HFFc6 (cell line): ENCODE measurements around the gene ABCB8. TPM values are rescaled to one million over a fixed set of nuclear protein-coding genes. Genes with fewer than 3 reads are reported as not detected.

Experiments used
- DNase-seq: peaks from one replicate; pipeline ENCODE4 v3.0.0-alpha.2; 2018
- H3K27ac Mint-ChIP-seq: 2 replicates; pipeline ENCODE4 v1.8.0; 2020; ENCODE audit warnings: mild to moderate bottlenecking, mixed read lengths
- H3K27me3 Mint-ChIP-seq: 2 replicates; pipeline ENCODE4 v1.8.0; 2021; ENCODE audit warnings: mild to moderate bottlenecking, moderate library complexity, mixed read lengths; ENCODE audit not compliant: insufficient read depth
- H3K36me3 Mint-ChIP-seq: 2 replicates; pipeline ENCODE4 v1.8.0; 2021; ENCODE audit warnings: low read depth, mixed read lengths
- H3K4me1 Mint-ChIP-seq: 2 replicates; pipeline ENCODE4 v1.8.0; 2020; ENCODE audit warnings: low read depth, mixed read lengths
- H3K4me3 Mint-ChIP-seq: 2 replicates; pipeline ENCODE4 v1.8.0; 2020; ENCODE audit warnings: mild to moderate bottlenecking, moderate library complexity, mixed read lengths
- H3K9me3 Mint-ChIP-seq: 2 replicates; pipeline ENCODE4 v1.8.0; 2020; ENCODE audit warnings: mild to moderate bottlenecking, mixed read lengths
- total RNA-seq, 6 experiments: library from RNA; stranded (reverse); fragmentation: NEBNext Ultra II Directional; extraction: Animal tissue kit (Norgen Biotek cat#: 25700); gene quantifications; 2 replicates in 1 of 6; 3 replicates in 5 of 6; pipeline ENCODE4 v1.2.3, GENCODE V29; 2021
- TF ChIP-seq, protein P1 (sequence below): fragments of 200-600 bp; sonication (generic); IDR thresholded peaks from 2 replicates; pipeline ENCODE4 v1.5.0; 2021; ENCODE audit warnings: antibody characterized with exemption, mild to moderate bottlenecking

The ABCB8 gene
- total RNA-seq, 6 experiments from 2014 or later = 31.9 to 36.3 (median 33.2) TPM

DNA sequence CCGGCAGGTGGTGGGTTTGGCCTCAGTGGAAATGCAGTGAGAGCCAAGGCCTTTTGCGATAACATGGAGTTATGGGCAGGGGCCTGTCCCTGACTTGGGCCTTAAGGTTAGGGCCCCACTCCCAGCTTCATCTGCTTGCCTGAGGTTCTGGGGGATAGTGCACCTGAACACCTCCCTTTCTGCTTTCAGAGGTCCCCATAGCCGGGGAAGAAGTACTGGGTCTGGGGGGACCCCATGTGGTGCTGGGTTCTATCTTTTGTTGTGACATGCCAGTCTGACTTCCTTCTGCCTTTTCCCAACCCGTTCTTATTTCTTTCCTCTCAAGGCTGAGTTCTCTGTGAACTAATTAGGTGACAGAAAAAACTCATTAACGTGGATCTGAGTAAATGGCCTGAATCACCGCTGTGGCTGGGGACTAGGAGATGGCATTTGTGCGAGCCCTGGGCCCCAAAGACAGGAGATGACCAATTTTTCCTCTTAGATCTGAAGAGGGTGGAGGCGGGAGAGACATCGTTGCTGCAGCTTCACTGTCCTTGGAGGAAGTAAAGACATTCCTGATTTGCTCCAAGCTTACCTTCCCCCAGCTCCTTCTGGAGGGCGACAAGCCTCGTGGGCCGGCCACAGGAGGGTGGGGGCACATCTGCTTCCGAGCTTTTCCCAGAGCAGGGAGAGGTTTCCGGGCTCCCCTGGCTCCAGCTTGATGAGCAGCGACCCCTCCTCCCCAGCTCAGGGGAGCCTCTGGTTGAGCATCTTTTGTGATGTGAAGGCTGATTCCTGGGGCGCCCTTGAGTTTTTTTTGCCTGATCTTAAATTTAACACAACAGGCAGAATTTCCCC is 60.0 kb downstream of the ABCB8 start:
- Mint-ChIP-seq H3K4me3 (peak overlapping the region; percentile 92), H3K4me1 (peaks cover 60% of the 10 kb centered on the region), H3K27ac (peak overlapping the region; percentile 95), H3K27me3 (peaks cover 8% of the 10 kb centered on the region), H3K36me3 (no peaks in the 10 kb centered on the region; the same call in none of the 2 replicates), H3K9me3 (no peaks in the 10 kb centered on the region)
- DNase-seq = no peak
- TF ChIP-seq, protein P1, sequence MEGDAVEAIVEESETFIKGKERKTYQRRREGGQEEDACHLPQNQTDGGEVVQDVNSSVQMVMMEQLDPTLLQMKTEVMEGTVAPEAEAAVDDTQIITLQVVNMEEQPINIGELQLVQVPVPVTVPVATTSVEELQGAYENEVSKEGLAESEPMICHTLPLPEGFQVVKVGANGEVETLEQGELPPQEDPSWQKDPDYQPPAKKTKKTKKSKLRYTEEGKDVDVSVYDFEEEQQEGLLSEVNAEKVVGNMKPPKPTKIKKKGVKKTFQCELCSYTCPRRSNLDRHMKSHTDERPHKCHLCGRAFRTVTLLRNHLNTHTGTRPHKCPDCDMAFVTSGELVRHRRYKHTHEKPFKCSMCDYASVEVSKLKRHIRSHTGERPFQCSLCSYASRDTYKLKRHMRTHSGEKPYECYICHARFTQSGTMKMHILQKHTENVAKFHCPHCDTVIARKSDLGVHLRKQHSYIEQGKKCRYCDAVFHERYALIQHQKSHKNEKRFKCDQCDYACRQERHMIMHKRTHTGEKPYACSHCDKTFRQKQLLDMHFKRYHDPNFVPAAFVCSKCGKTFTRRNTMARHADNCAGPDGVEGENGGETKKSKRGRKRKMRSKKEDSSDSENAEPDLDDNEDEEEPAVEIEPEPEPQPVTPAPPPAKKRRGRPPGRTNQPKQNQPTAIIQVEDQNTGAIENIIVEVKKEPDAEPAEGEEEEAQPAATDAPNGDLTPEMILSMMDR = no peak

DNA sequence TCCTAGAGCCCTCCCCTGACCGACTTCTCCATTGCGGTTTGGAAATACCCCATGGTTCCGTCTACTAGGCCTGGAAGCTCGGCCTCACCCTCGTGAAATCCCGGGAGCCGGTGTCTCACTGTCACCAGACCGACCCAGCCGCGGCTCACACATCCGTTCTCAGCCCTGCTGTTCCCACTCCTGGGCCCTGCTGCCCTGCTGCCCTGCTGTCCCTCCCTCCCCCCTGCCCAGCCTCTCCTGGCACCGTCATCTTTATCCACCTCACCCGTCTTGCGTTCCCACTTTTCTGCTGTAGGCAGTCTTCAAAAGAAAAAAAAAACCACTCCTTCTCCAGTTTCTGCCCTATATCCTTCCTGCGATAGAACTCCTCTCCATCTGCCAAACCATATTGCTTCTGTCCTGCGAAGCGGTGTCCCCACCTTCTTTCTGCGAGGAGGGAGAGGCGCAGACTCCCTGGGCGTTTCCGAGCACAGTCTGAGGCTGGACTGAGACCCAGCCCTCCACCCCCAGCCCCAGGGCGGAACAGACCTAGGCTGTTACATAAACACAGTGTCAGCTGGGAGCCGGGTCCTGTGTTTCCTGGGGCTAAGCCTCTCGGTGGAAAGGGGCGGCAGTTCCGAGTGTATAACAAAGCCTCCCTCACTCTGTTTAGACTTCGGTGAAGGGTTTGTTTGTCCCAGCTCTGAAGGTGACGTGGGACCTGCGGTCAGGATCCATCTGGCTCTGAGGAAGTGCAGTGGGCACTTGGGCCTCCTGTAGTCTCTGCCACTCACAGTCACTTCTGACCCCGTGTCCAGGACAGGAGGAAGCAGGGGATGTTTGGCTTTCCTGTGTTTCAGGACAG is 60.8 kb downstream of the ABCB8 start:
- H3K36me3 Mint-ChIP-seq = no peaks in the 10 kb centered on the region; the same call in none of the 2 replicates
- peak overlapping the region; percentile 95 for H3K27ac Mint-ChIP-seq
- H3K27me3 Mint-ChIP-seq = peaks cover 8% of the 10 kb centered on the region
- H3K4me3 Mint-ChIP-seq = peak overlapping the region; percentile 92
- TF ChIP-seq, protein P1 = no peak
- H3K4me1 Mint-ChIP-seq = peaks cover 68% of the 10 kb centered on the region
- DNase-seq = peak; percentile 70
- no peaks in the 10 kb centered on the region for H3K9me3 Mint-ChIP-seq

DNA sequence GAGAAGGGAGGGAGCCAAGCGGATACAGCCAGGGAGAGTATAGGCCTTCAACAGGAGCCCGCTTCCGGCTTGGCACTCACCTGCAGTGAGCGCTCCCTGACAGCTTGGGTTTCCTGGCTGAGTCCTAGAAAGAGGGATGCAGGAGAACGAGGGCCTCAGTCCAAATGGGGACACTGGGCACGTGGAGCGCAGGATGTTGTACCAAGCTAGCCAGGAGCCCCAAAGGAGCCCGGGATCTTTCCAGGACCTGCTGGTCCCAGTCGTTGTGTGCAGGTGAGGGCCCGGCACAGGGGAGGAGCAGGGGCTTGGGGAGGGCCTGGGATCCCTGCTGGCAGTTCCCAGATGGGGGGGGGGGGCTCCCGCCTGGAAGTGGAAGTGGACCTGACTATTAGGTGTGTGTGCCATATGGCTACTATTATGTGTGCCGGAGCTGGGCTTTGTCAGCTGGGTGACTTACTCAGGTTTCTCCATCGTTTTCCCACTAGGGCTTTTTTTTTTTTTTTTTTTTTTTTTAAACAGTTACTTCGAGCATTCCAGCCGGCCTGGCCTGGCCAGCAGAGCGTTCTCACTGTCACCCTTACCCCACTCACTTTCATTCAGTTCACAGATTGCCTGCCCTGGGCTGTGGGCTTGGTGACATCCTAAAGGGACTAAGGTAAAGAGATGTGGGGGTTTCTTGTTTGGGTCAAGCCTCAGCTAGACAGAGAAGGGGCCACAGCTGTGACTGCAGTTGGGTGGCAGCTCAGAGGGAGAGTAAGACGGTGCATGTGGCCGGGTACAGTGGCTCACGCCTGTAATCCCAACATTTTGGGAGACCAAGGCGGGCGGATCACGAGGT is 61.9 kb downstream of the ABCB8 start:
- Mint-ChIP-seq H3K4me1 (peaks cover 73% of the 10 kb centered on the region), H3K27me3 (peaks cover 9% of the 10 kb centered on the region), H3K36me3 (no peaks in the 10 kb centered on the region; the same call in none of the 2 replicates), H3K9me3 (no peaks in the 10 kb centered on the region), H3K27ac (peak overlapping the region; percentile 95), H3K4me3 (peak overlapping the region; percentile 92)
- DNase-seq = no peak
- TF ChIP-seq, protein P1 = no peak

DNA sequence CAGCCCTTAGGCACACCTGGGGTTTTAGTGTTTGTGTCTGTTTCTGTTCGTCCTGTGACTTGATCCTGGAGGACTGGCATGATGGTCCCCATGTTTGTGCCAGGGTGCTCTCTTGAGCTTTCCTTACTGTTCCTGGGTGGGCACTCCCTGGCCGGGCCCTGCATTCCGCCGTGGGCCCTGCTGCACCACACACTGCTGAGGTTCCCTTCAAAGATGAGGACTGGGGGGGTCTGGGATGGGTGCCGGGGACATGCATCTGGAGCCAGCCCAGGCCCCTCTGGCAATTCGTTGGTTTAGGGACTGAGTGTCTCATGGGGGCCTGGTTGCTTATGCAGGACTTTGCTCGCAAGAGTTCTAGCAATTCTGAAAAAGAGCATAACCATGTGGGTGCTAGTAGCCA is 62.8 kb downstream of the ABCB8 start:
- no peaks in the 10 kb centered on the region for H3K9me3 Mint-ChIP-seq
- peaks cover 73% of the 10 kb centered on the region for H3K4me1 Mint-ChIP-seq
- TF ChIP-seq, protein P1 = no peak
- no peaks in the 10 kb centered on the region; the same call in none of the 2 replicates for H3K36me3 Mint-ChIP-seq
- H3K4me3 Mint-ChIP-seq = no peak overlapping the region
- H3K27ac Mint-ChIP-seq = peak overlapping the region; percentile 53
- peaks cover 9% of the 10 kb centered on the region for H3K27me3 Mint-ChIP-seq
- DNase-seq = no peak

DNA sequence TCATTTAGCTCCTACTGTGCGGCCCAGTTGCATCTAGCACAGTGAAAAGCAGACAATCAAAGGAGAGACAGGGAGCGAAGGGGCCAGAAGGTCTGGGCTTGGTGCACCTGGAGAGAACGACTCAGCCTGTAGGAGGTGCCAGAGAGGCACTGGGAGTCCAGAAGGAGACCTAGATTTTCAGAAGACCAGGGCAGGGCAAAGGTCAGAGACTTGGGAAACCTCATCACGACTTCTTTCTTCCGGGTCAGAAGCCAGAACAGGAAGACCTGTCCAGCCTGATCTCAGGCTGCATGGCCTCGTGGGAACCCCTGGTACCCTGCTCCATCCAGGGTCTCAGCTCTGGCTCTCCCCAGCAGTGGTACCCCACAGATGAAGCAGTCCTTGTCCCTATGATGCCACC is 63.2 kb downstream of the ABCB8 start:
- Mint-ChIP-seq H3K4me1 (peaks cover 75% of the 10 kb centered on the region), H3K4me3 (no peak overlapping the region), H3K27me3 (peaks cover 9% of the 10 kb centered on the region), H3K27ac (peak overlapping the region; percentile 53), H3K36me3 (no peaks in the 10 kb centered on the region; the same call in none of the 2 replicates), H3K9me3 (no peaks in the 10 kb centered on the region)
- TF ChIP-seq, protein P1 = peak; percentile 78
- no peak for DNase-seq
